Left colon (tissue), 2 donors: ENCODE data around the gene MARCHF6. TPM values are rescaled to one million over a fixed set of nuclear protein-coding genes. Genes with fewer than 3 reads are reported as not detected.
"Not testable (repeated sequence)": the region's sequence is repeated elsewhere in the genome, so short reads cannot be mapped to it uniquely, and the experiment has no call there.

ENCODE experiments used
- ATAC-seq: fragments of 200-7000 bp; cut with Tn5 transposase; one replicate; pipeline ENCODE4 v1.9.1; 2020; ENCODE audit warnings: mild to moderate bottlenecking, moderate library complexity
- DNase-seq, 2 donors: peaks; one replicate each; pipeline ENCODE4 v3.0.0-alpha.2; 2020
- intact Hi-C, 2 donors: fragments of 100-400 bp; cut with DNase I in 1 of 2; cut with micrococcal nuclease in 1 of 2; formaldehyde crosslinking; loops; one replicate each; pipeline versions ENCODE4 v1.11.2 to v1.14.0; 2022; cut with DNase I, micrococcal nuclease
- long read RNA-seq: library from polyadenylated mRNA; unstranded; transcript quantifications from one replicate; pipeline ENCODE4 v2.0.0, GENCODE V29; 2021
- total RNA-seq, 2 donors: library from RNA; stranded (reverse); fragmentation: NEBNext Ultra II Directional; extraction: Animal tissue kit (Norgen Biotek cat#: 25700); gene quantifications; one replicate each; pipeline ENCODE4 v1.2.1, GENCODE V29; 2021
- donor health status: DM: no; HTN: no; CAD: no.
- donor health status: DM: yes; HTN: yes; CAD: no.

The MARCHF6 gene, protein sequence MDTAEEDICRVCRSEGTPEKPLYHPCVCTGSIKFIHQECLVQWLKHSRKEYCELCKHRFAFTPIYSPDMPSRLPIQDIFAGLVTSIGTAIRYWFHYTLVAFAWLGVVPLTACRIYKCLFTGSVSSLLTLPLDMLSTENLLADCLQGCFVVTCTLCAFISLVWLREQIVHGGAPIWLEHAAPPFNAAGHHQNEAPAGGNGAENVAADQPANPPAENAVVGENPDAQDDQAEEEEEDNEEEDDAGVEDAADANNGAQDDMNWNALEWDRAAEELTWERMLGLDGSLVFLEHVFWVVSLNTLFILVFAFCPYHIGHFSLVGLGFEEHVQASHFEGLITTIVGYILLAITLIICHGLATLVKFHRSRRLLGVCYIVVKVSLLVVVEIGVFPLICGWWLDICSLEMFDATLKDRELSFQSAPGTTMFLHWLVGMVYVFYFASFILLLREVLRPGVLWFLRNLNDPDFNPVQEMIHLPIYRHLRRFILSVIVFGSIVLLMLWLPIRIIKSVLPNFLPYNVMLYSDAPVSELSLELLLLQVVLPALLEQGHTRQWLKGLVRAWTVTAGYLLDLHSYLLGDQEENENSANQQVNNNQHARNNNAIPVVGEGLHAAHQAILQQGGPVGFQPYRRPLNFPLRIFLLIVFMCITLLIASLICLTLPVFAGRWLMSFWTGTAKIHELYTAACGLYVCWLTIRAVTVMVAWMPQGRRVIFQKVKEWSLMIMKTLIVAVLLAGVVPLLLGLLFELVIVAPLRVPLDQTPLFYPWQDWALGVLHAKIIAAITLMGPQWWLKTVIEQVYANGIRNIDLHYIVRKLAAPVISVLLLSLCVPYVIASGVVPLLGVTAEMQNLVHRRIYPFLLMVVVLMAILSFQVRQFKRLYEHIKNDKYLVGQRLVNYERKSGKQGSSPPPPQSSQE
- total RNA-seq, result 100 to 1,000 TPM; 153 to 168 TPM
- long read RNA-seq, full-length matches to known transcripts, result 24 of 31 reads
- long read RNA-seq, partial matches to known transcripts, result 4 of 31 reads
- long read RNA-seq, other reads (novel, unspliced or antisense), result 3 of 31 reads

DNA sequence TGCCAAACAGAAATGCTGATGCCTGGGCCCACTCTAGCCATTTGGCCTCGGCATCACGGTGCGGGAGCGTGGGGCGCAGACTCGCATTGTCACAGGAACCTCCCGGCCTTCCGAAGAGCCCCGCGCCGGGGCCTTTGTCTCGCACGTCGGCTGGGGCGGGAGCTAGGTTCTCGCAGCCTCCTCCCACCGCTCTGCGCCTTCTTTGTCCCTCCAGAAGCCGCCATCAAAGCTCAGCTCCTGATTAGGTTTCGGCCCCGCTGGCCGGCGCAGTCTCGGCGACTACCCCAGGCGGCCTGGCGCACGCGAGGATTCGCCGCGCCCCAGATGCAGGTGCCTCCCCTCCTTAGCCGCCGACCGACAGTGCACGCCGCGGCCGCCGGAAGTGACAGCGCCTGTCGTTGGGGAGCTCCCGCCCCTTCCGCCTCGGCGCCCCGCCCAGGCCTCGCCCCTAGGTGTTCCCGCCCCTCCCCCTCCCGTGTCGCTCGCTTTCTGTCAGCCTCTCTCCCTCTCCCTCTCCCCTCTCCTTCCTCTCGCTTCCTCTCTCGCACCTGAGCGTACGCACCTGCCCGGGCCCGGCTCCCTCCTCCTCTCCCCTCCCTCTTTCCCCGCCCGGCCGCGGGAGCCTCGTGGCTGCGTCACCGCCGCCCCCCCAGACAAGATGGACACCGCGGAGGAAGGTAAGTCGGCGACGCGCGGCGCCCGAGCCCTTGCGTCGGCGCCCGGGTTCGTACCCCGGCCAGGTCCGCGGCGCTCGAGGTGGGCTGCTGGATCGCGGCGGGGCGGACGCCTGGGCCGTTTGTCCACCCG, at the start of gene MARCHF6:
TSS of gene MARCHF6 (plus strand) at position 455 of the 807 bp plus-strand sequence. CDS start at position 659, 204 bp downstream.
- intact Hi-C loops, result no loop called here
- DNase-seq, result peak; percentile 96 to 99
- peak; percentile 89 for ATAC-seq

DNA sequence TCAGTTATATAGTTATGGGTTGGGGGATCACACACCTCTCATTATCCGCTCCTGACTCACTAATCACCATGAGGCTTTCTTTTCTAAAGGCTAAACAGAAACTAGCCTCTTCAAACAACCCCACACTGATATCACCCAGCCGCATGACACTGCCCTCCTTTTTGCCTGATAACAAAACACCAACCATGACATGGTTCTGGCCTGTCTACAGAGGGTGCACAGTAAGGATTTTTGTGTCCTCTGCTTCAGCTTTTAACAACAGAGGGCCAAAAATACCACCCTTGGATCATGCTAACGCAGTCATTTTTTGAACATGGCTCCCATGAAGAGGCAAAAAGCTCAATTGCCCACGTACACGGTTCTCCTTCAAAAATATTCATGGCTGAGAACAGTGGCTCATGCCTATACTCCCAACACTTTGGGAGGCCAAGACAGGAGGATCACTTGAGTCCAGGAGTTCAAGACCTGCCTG, 49.8 kb upstream of the MARCHF6 start:
- DNase-seq, result no peak
- intact Hi-C loops, result no loop called here
- no peak for ATAC-seq

DNA sequence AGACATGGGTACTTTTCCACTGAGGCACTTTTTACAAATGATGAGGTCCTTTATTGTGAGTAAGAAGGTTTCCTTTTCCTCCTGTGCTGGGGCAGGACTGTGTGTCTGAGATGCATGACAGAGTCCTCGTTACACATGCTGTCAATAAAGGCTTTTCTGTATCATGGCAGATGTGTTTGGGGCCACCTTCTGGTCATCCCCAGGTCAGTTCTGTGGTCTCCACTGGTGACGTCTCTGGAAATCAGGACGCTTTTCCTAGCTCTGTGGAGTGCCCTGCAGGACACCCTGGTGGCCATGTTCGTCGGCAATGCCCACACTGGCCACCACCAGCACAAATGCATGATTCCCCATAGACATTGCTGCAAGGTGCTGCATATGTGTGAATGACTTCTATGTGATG, 48.6 kb upstream of the MARCHF6 start:
- intact Hi-C loops, result no loop called here
- peak in 1 of 2 donors; percentile 15 for DNase-seq

DNA sequence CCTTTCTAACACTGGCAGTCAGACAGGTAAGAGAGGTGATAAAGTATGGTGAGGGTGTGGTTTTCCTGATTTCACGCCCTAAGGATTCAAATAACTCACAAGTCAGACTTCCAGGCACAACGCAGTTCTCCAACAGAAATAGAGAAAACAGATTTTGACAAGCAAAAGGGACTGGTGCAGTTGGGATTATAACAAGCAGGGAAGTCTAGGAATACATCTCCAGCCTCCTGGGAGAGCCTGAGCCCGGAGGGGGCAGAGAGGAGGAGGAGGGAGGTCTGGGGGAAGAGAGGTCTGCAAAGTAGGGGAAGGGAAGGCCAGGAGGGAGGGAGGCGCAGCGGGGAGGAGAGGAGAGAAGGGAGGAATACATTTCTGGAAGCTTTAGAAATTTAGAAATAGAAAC, 47.4 kb upstream of the MARCHF6 start:
- ATAC-seq, result peak; percentile 54
- DNase-seq, result no peak
- intact Hi-C loops, result no loop called here

More for the DNA sequence above, 48.6 kb upstream of the MARCHF6 start:
- ATAC-seq, result no peak

DNA sequence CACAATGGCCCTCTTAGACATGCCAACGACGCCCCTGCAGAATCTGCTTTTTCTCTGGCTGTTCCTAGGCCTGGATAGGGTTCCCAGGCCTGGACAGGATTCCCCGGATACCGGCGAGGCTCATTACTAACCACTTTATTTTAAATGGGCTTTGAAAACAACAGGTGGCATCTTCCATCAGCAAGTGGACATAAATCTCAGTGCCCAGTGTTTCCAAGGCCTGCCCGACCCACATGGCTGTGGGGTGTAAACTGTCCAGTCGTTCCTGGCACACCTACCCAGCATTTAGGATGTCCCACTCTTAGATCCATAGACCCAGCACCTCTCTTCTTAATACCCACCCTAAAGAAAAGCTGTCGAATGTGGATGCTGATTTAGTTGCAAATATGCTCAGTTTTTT, 46.7 kb upstream of the MARCHF6 start:
- intact Hi-C loops, result no loop called here
- no peak for DNase-seq

DNA sequence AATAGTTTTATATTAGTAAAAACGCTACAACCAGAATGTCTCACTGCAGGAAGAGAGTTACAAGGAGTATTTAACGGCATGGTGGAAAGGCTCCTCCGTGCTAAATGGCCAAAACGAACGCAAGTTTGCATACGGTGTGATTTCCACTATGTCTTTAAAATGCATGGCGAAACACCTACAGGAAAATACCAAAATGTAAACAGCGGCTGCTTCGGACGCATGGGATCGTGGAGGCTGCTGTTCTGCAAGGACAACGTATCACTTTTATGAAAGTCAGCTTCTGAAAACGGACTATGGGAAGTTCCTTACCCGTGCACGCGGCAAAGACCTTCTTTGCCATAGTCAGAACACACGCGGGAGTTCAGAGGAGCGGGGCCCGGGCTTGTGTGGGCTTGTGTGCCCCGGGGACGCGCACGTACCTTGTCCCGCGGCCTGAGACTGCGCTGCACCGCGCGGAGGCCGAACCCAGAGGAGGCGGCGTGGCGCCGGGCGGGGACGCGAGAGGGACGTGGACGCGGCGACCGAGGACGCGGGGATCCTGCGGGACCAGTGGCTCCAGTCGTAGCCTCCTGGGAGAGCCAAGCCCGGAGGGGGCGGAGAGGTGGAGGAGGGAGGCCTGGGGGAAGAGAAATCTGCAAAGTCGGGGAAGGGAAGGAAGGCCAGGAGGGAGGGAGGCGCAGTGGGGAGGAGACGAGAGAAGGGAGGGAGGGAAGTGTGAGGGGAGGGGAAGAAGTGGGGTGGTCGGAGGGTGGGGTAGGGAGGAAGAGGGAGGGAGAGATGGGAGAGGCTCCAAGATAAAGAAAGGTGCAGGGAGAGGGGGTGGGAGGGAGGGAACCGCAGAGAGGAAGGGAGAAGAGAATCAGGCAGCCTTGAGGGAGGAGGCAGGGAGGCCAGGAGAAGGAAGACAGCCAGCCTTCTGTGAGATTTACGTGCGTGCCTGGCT, 46.0 kb upstream of the MARCHF6 start, which contains the start of gene CMBL:
TSS of gene CMBL (minus strand) at position 697 of the 943 bp plus-strand sequence. CDS start 17,140 bp downstream, outside the sequence.
- ATAC-seq (peak; percentile 71), DNase-seq (peak; percentile 74 to 82)
- intact Hi-C loops, result no loop called here

More for the DNA sequence above, 46.7 kb upstream of the MARCHF6 start:
- ATAC-seq, result no peak

DNA sequence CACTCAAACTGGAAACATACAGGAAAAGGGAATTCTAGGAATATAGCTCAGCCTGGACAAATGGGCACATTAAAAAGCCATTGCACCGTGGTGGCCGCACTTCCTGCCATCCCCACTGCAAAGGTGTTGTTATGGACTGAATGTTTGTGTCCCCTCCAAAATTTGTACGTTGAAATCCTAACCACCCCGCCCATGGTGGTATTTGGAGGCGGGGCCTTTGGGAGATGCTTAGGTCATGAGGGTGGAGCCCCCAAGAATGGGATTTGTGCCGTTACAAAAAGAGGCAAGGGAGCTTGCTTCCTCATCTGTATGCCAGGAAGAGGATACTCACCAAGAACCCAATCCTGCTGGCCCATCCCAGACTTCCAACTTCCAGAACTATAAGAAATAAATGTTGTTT, 44.7 kb upstream of the MARCHF6 start:
- ATAC-seq, result no peak
- intact Hi-C loops, result no loop called here

DNA sequence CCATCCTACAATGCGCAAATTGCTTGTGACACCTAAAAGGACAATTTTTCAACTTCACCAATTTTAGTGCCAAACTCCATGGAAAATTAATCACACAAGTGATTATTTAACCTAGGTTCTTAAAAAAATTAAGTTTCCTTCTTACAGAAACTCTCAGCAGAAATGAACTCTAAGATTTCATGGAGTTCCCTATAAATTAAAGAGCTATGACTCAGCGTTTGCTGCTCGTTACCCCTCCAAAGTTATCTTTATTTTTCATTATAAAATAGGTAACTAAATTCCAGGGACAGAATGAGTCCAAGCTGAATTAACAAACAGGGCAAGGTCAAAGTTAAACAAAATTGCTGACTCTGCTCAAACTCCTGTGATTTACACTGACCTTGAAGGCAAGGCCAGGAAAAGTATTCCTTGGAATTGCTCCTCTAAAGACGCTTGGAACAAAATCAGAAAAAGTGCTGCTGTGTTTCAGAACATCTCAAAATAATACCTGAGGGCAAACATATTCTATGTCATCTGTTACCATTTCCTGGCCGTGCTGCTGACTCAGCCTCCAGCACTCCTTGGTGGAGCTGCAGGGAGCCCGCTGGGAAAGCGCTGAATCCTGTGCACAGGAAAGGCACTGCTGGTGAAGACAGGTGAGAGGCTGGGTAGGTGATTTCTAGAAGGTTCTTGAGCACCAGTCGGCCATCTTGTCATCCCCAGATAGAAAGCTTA, 43.3 kb upstream of the MARCHF6 start:
- intact Hi-C loops, result no loop called here
- ATAC-seq, result peak; percentile 29
- peak in 1 of 2 donors; percentile 73 for DNase-seq

More for the DNA sequence above, 44.7 kb upstream of the MARCHF6 start:
- no peak for DNase-seq

DNA sequence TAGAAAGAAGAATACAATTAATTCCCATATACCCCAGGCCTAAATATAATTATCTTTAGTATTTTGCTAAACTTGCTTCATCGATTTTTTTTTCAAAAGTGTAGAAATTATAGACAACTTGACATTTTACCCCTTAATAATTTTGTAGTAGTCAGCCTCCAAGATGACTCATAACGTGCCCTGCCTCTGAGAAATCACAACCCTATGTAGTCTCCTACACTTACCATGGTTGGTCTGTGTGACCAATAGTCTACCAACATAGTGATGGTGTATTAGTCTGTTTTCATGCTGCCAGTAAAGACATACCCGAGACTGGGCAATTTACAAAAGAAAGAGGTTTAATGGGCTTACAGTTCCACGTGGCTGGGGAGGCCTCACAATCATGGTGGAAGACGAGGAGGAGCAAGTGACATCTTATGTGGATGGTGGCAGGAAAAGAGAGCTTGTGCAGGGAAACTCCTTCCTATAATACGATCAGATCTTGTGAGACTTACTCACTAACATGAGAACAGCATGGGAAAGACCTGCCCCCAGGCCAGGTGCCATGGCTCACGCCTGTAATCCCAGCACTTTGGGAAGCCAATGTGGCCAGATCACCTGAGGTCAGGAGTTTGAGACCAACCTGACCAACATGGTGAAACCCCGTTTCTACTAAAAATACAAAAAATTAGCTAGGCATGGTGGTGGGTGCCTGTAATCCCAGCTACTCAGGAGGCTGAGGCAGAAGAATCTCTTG, 42.5 kb upstream of the MARCHF6 start:
- DNase-seq, ATAC-seq, intact Hi-C loops: not testable (repeated sequence)

DNA sequence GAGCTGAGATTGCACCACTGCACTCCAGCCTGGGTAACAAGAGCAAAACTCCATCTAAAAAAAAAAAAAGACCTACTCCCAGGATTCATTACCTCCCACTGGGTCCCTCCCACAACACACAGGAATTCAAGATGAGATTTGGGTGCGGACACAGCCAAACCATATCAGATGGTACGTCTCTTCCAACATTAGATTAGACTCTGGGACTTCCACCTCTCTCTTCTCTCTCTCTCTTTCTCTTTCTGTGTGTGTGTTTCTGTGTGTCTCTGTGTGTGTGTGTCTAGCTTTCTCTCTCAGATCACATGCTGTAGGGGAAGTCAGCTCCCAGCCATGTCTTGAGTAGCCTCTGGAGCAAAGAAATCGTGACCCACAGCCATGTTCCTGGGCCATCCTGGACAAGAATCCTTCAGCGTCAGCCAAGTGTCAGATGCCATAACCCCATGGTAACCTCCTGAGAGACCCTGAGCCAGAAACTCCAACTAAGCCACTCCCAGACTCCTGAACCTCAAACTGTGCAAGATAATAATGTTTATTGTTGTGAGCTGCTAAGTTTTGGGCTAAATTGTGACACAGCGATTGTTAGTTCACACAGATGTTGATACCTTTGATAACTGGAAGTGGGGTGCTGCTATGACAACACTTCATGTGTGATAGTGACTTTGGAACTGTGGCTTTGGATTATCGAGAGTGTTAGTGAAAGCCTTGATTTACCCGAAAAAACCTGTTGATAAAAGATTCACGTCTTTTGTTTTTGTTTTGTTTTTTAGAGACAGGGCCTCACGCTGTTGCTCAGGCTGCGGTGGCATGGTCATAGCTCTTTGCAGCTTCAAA, 41.7 kb upstream of the MARCHF6 start:
- DNase-seq, result no peak
- intact Hi-C loops, result no loop called here
- no peak for ATAC-seq

DNA sequence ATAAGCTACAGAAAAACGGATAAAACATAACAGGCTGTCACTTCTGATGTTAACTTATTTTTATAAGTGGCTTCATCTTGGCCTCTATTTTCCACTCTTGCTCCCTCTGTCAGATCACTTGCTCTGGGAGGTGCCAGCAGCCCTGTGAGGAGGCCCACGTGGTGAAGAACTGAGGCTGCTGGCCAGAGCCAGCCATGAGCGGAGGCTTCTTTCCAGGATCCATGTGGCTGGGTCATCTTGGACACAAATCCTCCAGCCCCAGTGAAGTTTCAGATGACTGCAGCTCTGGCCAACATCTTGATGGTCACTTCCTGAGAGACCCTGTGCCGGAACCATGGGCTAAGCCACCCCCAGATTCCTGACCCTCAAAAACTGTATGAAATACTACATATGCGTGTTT, 38.3 kb upstream of the MARCHF6 start:
- DNase-seq (no peak), ATAC-seq (no peak)
- intact Hi-C loops, result no loop called here

DNA sequence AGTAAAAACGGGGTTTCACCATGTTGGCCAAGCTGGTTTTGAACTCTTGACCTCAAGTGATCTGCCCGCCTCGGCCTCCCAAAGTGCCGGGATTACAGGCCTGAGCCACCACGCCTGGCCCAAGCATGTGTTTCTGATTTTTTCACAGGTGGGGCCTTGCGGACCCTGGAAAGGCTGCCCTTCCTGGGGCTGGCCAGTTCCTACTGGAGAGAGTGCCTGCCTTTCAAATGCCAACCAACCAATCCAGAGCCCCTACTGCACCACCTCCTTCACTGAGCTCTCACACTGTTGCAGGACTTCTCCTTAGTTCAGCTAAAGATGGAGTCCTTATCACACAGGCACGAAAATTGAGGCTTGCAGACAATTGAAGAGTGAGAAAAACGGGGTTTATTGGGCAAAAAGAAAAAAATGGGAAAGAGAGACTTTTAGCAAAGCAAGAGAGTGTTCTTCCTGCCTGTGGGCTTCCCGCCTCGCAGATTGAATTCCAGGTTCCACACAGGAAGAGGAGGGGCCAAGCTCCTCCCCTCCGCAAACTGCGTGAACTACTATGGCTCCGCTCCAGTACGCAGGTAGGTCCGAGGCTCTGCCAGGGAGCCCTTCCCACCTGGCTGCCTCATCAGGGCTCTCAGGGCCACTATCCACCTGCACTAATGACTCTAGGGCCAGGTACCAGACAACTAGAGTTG, 37.5 kb upstream of the MARCHF6 start:
- no peak for DNase-seq
- no peak for ATAC-seq
- intact Hi-C loops, result no loop called here

DNA sequence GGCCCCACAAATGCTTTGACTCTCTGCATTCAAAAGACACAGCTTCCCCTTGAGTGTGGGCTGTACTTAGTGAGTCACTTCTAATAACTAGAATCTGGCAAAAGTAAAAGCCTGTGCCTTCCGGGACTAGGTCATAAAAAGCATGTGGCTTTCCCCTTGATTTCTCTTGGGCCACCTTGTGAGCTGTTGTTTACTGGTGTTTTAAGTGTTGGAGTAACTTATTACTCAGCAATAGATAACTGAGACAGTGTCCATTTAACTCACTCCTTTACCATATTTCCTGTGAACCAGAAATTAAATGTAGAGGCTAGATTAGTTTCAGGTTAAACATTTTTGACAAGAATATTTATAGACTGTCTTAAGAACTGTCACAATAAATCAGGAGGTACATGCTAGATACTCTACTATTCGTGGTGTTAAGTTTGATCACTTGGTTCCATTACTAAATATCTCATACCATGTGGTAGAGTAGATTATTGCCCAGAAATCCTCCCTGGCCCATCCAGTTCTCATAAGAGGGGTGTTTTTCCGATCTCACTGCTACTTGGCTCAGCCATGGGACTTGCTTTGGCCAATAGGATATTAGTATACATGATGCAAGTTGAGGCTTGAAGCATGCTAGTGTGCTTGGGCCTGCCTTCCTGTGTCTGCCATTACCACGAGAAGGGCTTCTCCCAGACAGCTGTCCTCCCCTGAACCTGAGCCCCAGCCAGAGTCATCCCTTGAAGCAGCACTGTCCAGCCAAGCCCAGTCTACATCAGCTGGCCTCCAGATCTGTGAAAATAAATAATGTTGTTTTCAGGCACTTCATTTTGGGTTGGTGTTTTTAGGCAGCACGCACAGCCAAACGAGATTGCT, 35.4 kb upstream of the MARCHF6 start:
- DNase-seq (no peak), ATAC-seq (peak; percentile 56)
- intact Hi-C loops, result no loop called here
